Vagina (tissue), 2 donors: Measurements from ENCODE around the gene POGLUT2.

Experiments used
- CTCF ChIP-seq, 3 experiments: fragments of 450-650 bp in 2 of 3; fragments of 200-600 bp in 1 of 3; sonication (generic) in 1 of 3; IDR thresholded peaks; one replicate each; pipeline ENCODE4 v1.5.1; 2017 to 2019; ENCODE audit warnings: antibody characterized with exemption in 3 of 3, mild to moderate bottlenecking in 2 of 3, moderate library complexity in 2 of 3
- POLR2A ChIP-seq, 2 donors: fragments of 450-650 bp; IDR thresholded peaks; one replicate each; pipeline ENCODE4 v1.6.1; 2017; ENCODE audit warnings: antibody characterized with exemption in 2 of 2, mild to moderate bottlenecking in 2 of 2, moderate library complexity in 2 of 2
- POLR2AphosphoS5 ChIP-seq, 2 donors: sonication (generic); formaldehyde crosslinking; IDR thresholded peaks; one replicate each; pipeline ENCODE4 v1.9.0; 2017; ENCODE audit warnings: antibody characterized with exemption in 2 of 2, mild to moderate bottlenecking in 2 of 2, low read depth in 1 of 2; ENCODE audit not compliant: insufficient read depth in 1 of 2

DNA sequence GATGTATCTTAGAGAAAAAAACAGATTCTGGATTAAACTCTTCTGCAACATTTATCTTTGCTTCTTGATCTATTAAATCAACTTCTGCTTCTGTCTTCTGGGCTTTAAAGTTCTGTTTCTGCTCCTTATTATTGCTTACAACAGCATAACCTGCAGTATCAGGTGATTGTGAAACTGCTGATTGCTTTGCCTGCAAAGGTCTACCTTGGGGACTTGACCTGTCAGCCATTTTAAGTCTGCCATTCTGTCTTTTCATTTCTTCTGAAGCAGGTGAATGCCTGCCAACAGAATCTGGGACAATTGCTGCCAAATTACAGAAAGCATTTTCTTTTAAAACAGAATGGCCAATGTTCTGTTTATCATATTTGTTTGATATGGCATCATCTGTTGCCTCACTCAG is 56.3 kb downstream of the POGLUT2 start:
- TF ChIP-seq CTCF (IDR thresholded peaks at IDR 0.05): no peak
- TF ChIP-seq POLR2A (IDR thresholded peaks at IDR 0.05): no peak
- no peak for TF ChIP-seq POLR2AphosphoS5 (IDR thresholded peaks at IDR 0.05; ENCODE audit: insufficient read depth in 1 of 2, low read depth in 1 of 2)
